K562 (cell line): ENCODE data around the gene POMGNT1. TPM values are rescaled to one million over a fixed set of nuclear protein-coding genes. Genes with fewer than 3 reads are reported as not detected.
A peak's percentile ranks its signal among the peaks of the same experiment; 100 is the strongest.

Experiments
- DEAF1 ChIP-seq: fragments of 450-650 bp; formaldehyde crosslinking; IDR thresholded peaks from 2 replicates; pipeline ENCODE4 v1.4.0; 2020; ENCODE audit warnings: mild to moderate bottlenecking, moderate library complexity
- E2F8 ChIP-seq: fragments of 450-650 bp; IDR thresholded peaks from 2 replicates; pipeline ENCODE4 v1.7.1; 2018; ENCODE audit warnings: mild to moderate bottlenecking, low read depth; ENCODE audit not compliant: partially characterized antibody
- E4F1 ChIP-seq: fragments of 250-450 bp; sonication (Bioruptor Pico); IDR thresholded peaks from 2 replicates; pipeline ENCODE4 v1.5.0; 2021; ENCODE audit warnings: mild to moderate bottlenecking, borderline replicate concordance
- EWSR1 ChIP-seq: fragments of 450-650 bp; IDR thresholded peaks from 2 replicates; pipeline ENCODE4 v1.6.1; 2018; ENCODE audit warnings: borderline replicate concordance, mild to moderate bottlenecking, low read depth, moderate library complexity; ENCODE audit not compliant: partially characterized antibody
- ID3 ChIP-seq, 2 experiments: fragments of 250-450 bp in 1 of 2; fragments of 450-650 bp in 1 of 2; sonication (Bioruptor Pico) in 1 of 2; IDR thresholded peaks; 2 replicates each; pipeline versions ENCODE4 v1.6.1 to v1.8.0; 2016 to 2021; ENCODE audit warnings: mild to moderate bottlenecking in 2 of 2, moderate library complexity in 2 of 2, missing compliant biosample characterization in 1 of 2, missing genetic modification characterization in 1 of 2
- NCOR1 ChIP-seq: fragments of 450-650 bp; IDR thresholded peaks from 2 replicates; pipeline ENCODE4 v1.6.1; 2016; ENCODE audit warnings: mild to moderate bottlenecking, moderate library complexity
- NR4A1 ChIP-seq, 2 experiments: fragments of 250-450 bp in 1 of 2; fragments of 450-650 bp in 1 of 2; sonication (Bioruptor Pico) in 1 of 2; IDR thresholded peaks; 2 replicates each; pipeline versions ENCODE4 v1.4.0 to v1.6.1; 2016 to 2020; ENCODE audit warnings: mild to moderate bottlenecking in 2 of 2, missing compliant biosample characterization in 1 of 2, missing genetic modification characterization in 1 of 2, moderate library complexity in 1 of 2
- POLR2B ChIP-seq: fragments of 450-650 bp; IDR thresholded peaks from 2 replicates; pipeline ENCODE4 v1.6.1; 2018; ENCODE audit warnings: low read depth; ENCODE audit not compliant: partially characterized antibody
- RCOR1 ChIP-seq, 2 experiments: IDR thresholded peaks; 2 replicates each; pipeline ENCODE4 v1.6.1; 2012; ENCODE audit warnings: low read depth in 2 of 2, low read length in 2 of 2, borderline replicate concordance in 1 of 2, improper control_type of control experiment in 1 of 2
- ZNF282 ChIP-seq: sonication (generic); formaldehyde crosslinking; IDR thresholded peaks from 2 replicates; pipeline ENCODE4 v1.8.1; 2023; ENCODE audit warnings: missing genetic modification reagents
- ZNF592 ChIP-seq: fragments of 450-650 bp; IDR thresholded peaks from 2 replicates; pipeline ENCODE4 v1.6.1; 2017; ENCODE audit warnings: antibody characterized with exemption, mild to moderate bottlenecking
- polyA plus RNA-seq, 8 experiments: library from polyadenylated mRNA; depleted of rRNA in 4 of 8; stranded (reverse) in 5 of 8; unstranded in 3 of 8; fragments of >200 nt; fragmentation: Nextera tagmentation in 2 of 8; fragmentation: Illumina TruSeq in 1 of 8; extraction: Ambion mirVana in 2 of 8; extraction: Trizol in 1 of 8; gene quantifications; 2 replicates each; pipeline versions ENCODE4 v1.2.1 to v1.2.3, GENCODE V29; 2011 to 2014; ENCODE audit warnings: inconsistent platforms in 1 of 8, missing spikeins in 1 of 8
- total RNA-seq, 7 experiments: library from RNA; depleted of rRNA in 6 of 7; stranded (reverse); fragments of >200 nt in 6 of 7; fragmentation: Illumina TruSeq in 2 of 7; extraction: Trizol in 2 of 7; gene quantifications; 2 replicates each; pipeline versions ENCODE4 v1.2.1 to v1.2.3, GENCODE V29; 2011 to 2021; ENCODE audit warnings: low replicate concordance in 1 of 7

Gene POMGNT1
- total and polyA plus RNA-seq, 9 of the 15 experiments (the other 6 are each of a cell fraction or from before 2014, with no cell fraction given), result 14.1 to 58.9 (median 37.8) TPM

GRCh38 chr1:46197964-46198811 is at the start of gene POMGNT1 (continued):
- TF ChIP-seq DEAF1 (CRISPR knock-in tag) (peak; percentile 16; the same call in 1 of the 2 replicates), NR4A1 (CRISPR knock-in tag; IDR thresholded peaks at IDR 0.05) (no peak), NR4A1 (tag; IDR thresholded peaks at IDR 0.05) (no peak), RCOR1 (IDR thresholded peaks at IDR 0.05; ENCODE audit: borderline replicate concordance in 1 of 2, low read depth in 2 of 2, low read length in 2 of 2) (peak in 1 of 2 experiments; percentile 68; a peak in 3 of 4 replicates), ID3 (CRISPR knock-in tag; IDR thresholded peaks at IDR 0.05) (no peak), ID3 (tag; IDR thresholded peaks at IDR 0.05) (no peak), EWSR1 (no peak), ZNF592 (peak; percentile 76), ZNF282 (CRISPR knock-in tag) (no peak), E4F1 (CRISPR knock-in tag) (no peak), POLR2B (peak; percentile 68), NCOR1 (no peak), E2F8 (no peak)
